ENCODE results near the gene RNH1. TPM values are rescaled to one million over a fixed set of nuclear protein-coding genes. Genes with fewer than 3 reads are reported as not detected.

Gene RNH1
- total RNA-seq, 1 donor from 2014 or later: 361 TPM

GRCh38 chr11:459511-460220 is 47.4 kb downstream of the RNH1 start:
- H3K27me3 ChIP-seq (ENCODE audit: control insufficient read depth, insufficient read depth, low read length): no peaks in the 10 kb centered on the region
- H3K36me3 ChIP-seq (ENCODE audit: control insufficient read depth, insufficient read depth, low read length): peaks cover 15% of the 10 kb centered on the region
- peak; percentile 7 for FAIRE-seq
- DNase-seq (ENCODE audit: low read depth): no peak
- H3K4me3 ChIP-seq (ENCODE audit: low read depth, low read length): no peak overlapping the region
- TF ChIP-seq CTCF (IDR thresholded peaks at IDR 0.05; ENCODE audit: insufficient read depth, low read length, severe bottlenecking): no peak

- no peak for DNase-seq (ENCODE audit: low read depth)
- TF ChIP-seq CTCF (IDR thresholded peaks at IDR 0.05; ENCODE audit: insufficient read depth, low read length, severe bottlenecking): no peak
- no peak overlapping the region for H3K4me3 ChIP-seq (ENCODE audit: low read depth, low read length)
- H3K27me3 ChIP-seq (ENCODE audit: control insufficient read depth, insufficient read depth, low read length): no peaks in the 10 kb centered on the region
- H3K36me3 ChIP-seq (ENCODE audit: control insufficient read depth, insufficient read depth, low read length): peaks cover 24% of the 10 kb centered on the region
- no peak for FAIRE-seq
Observed at GRCh38 chr11:457111-457760, 49.8 kb downstream of the RNH1 start.

- DNase-seq (ENCODE audit: low read depth): no peak
- H3K36me3 ChIP-seq (ENCODE audit: control insufficient read depth, insufficient read depth, low read length): peaks cover 24% of the 10 kb centered on the region
- no peaks in the 10 kb centered on the region for H3K27me3 ChIP-seq (ENCODE audit: control insufficient read depth, insufficient read depth, low read length)
- no peak overlapping the region for H3K4me3 ChIP-seq (ENCODE audit: low read depth, low read length)
- no peak for FAIRE-seq
- no peak for TF ChIP-seq CTCF (IDR thresholded peaks at IDR 0.05; ENCODE audit: insufficient read depth, low read length, severe bottlenecking)
Observed at GRCh38 chr11:456533-456932, 50.5 kb downstream of the RNH1 start.

- TF ChIP-seq CTCF (IDR thresholded peaks at IDR 0.05; ENCODE audit: insufficient read depth, low read length, severe bottlenecking): no peak
- FAIRE-seq: no peak
- Histone ChIP-seq H3K36me3 (ENCODE audit: control insufficient read depth, insufficient read depth, low read length) (peaks cover 22% of the 10 kb centered on the region), H3K27me3 (ENCODE audit: control insufficient read depth, insufficient read depth, low read length) (no peaks in the 10 kb centered on the region), H3K4me3 (ENCODE audit: low read depth, low read length) (no peak overlapping the region)
- DNase-seq (ENCODE audit: low read depth): no peak
Observed at GRCh38 chr11:455566-456147, 51.4 kb downstream of the RNH1 start.

GRCh38 chr11:454801-455565 is 52.1 kb downstream of the RNH1 start:
- FAIRE-seq (no peak), DNase-seq (ENCODE audit: low read depth) (no peak)
- no peak for TF ChIP-seq CTCF (IDR thresholded peaks at IDR 0.05; ENCODE audit: insufficient read depth, low read length, severe bottlenecking)
- Histone ChIP-seq H3K27me3 (ENCODE audit: control insufficient read depth, insufficient read depth, low read length) (no peaks in the 10 kb centered on the region), H3K4me3 (ENCODE audit: low read depth, low read length) (no peak overlapping the region), H3K36me3 (ENCODE audit: control insufficient read depth, insufficient read depth, low read length) (peaks cover 16% of the 10 kb centered on the region)

Measured in bronchial epithelial cell (primary cell).